Renal cortex interstitium (tissue), 11 donors: ENCODE data around the gene SH3GL3. TPM values are rescaled to one million over a fixed set of nuclear protein-coding genes. Genes with fewer than 3 reads are reported as not detected.
A peak's percentile ranks its signal among the peaks of the same experiment; 100 is the strongest.

Experiments
- DNase-seq, 11 donors: peaks; one replicate each; pipeline ENCODE4 v3.0.0-alpha.2; 2013; ENCODE audit warnings: low read depth in 9 of 11, low spot score in 4 of 11; ENCODE audit errors: extremely low read depth in 1 of 11
- polyA plus RNA-seq, 3 donors: library from polyadenylated mRNA; unstranded; fragments of 120-200 nt; gene quantifications; one replicate each; pipeline ENCODE4 v1.2.1, GENCODE V29; 2013; ENCODE audit not compliant: insufficient read length in 3 of 3

Gene SH3GL3
- polyA plus RNA-seq, 3 donors = 11.0 to 12.9 (median 11.1) TPM

GRCh38 chr15:83446417-83446816, 724 bp upstream of the SH3GL3 start:
- DNase-seq = no peak

GRCh38 chr15:83449250-83449671, 2.1 kb downstream of the SH3GL3 start:
- DNase-seq = no peak

- DNase-seq = no peak
These were observed 2.9 kb downstream of the SH3GL3 start for GRCh38 chr15:83449937-83450506.

- DNase-seq = no peak
These were observed 10.0 kb downstream of the SH3GL3 start for GRCh38 chr15:83457149-83457548.

DNA sequence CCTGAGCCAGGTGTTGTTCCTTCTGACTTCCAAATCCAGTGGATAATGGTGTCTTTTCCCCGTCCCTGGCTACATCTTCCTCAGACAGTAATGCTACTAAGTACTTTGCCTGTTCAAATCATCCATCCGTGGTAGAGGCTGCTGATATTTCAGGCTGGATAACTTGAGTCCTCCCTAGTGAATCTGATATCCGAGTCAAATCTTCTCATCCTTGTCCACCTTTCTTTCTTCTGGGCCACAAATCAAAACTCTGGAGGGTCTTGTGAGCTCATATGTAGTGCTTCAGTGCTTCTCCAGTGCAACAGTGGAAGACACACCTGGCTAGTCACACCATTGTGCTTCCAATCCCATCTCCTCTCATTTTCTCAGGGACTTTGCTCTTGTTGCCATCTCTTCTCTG, 11.2 kb downstream of the SH3GL3 start:
- peak in 7 of 11 donors; percentile 20 to 71 (median 44) for DNase-seq

DNA sequence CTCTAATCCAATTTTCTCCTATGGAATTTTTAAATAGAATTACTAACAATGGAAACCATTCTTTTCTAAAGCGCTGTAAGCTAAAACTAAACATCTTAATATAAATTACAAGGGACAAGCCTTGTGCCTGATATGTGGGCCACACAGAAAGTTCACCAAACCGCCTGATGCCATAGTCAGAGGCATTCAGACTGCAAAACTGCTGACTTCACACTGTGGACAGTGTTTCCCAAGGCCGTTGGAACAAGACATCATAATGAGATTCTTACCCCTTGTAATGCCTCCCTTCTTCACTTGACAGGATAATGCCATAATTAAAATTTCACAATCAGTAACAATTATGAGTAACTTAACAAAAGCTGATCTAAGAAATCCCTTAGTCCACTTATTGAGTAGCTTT, 14.9 kb downstream of the SH3GL3 start:
- no peak for DNase-seq

GRCh38 chr15:83462953-83463433, 15.9 kb downstream of the SH3GL3 start:
- no peak for DNase-seq

GRCh38 chr15:83470887-83471286, 23.7 kb downstream of the SH3GL3 start:
- no peak for DNase-seq

- DNase-seq = no peak
These were observed 24.2 kb downstream of the SH3GL3 start for GRCh38 chr15:83471307-83471866.

- no peak for DNase-seq
These were observed 25.0 kb downstream of the SH3GL3 start for GRCh38 chr15:83472151-83472550.

- no peak for DNase-seq
These were observed 25.7 kb downstream of the SH3GL3 start for GRCh38 chr15:83472797-83473196.

GRCh38 chr15:83474578-83474977, 27.4 kb downstream of the SH3GL3 start:
- DNase-seq = no peak

DNA sequence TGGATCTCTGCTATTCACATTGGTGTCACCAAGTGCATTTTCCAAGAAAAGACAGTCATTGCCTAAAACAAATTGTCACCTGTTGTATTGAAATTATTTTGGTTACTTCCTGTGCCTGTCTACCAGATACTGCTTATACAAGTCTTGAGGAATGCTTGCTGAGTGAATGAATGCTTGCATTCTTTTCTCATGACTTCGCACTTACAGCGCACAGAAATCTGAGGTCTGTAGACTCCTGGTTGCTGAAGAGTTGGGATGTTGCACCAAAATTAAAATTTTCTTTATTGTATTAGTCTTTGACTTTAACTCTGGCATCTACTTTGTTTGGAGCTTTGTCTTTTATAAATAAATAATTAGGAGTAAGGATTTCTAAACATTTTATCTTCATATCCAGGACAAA, 28.4 kb downstream of the SH3GL3 start:
- no peak for DNase-seq

DNA sequence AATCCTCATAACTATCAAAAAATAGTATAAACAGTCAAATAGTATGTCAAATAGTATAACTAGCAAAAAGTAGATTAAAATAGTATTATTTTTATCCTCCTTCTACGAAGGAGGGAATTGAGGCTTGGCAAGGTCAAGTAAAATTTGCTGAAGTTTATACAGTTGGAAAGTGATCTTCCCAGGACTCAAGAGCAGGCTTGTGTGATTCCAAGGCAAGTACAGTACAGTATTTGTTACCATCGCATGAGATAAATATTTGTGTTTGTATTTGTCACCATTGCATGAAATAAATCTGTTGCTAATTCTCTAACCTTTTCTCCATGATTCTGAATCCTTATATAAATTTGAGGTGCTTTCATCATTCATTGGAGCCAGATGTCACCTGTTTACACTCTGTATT, 28.9 kb downstream of the SH3GL3 start:
- no peak for DNase-seq

DNA sequence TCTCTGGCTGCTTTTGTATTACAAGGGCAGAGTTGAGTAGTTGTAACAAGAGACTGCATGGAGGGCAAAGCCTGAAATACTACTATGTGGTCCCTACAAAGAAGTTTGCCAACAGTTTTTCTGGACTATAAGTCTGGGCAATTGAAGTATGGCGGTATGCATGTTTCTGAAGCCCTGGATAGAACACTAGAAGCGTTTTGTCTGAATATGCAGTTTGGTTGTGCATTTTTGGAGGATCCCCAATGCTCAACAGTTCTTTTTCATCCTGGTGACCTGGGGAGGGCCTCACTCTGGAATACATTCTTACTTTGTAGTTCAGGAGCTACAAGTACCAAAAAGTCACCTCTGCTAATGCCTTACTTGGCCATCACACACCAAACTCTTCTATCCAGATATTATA, 29.6 kb downstream of the SH3GL3 start:
- DNase-seq = no peak

- DNase-seq = no peak
These were observed 30.1 kb downstream of the SH3GL3 start for GRCh38 chr15:83477172-83477807.

- no peak for DNase-seq
These were observed 30.8 kb downstream of the SH3GL3 start for GRCh38 chr15:83477808-83478537.

GRCh38 chr15:83483612-83484011, 36.5 kb downstream of the SH3GL3 start:
- no peak for DNase-seq

DNA sequence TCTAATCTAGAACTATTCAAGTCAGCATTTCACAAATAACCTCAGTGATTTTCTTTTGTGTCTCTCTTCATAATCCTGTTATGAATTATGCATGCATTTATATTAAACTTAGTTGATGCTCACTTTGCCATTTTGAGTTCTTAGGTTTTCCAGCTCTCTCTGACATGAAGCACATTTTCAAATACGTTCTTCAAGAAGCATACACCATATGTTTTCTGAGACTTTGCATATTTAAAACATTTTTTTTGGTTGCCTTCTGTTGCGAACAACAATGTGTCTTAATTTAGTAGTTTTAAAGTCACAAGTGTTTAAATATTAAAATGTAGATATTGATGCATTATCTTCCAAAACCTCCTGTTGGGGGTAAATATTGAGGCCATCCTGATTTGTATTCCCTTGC, 37.5 kb downstream of the SH3GL3 start:
- no peak for DNase-seq

DNA sequence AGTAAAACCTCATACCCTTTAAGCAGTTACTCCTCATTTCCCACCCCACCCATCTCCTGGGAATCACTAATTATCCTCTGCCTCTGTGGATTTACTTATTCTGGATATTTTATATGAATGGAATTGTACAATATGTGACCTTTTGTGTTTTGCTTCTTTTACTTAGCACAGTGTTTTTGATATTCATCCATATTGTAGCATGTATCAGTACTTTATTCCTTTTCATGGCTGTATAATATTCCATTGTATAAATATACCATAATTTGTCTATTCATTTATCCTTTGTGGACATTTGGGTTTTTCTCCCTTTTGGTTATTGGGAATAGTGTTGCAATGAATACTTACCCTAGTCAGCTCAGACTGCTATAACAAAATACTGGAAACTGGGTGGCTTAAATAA, 39.2 kb downstream of the SH3GL3 start:
- DNase-seq = no peak
